ENCODE measurements around the gene MSRB3. TPM values are rescaled to one million over a fixed set of nuclear protein-coding genes. Genes with fewer than 3 reads are reported as not detected.
A peak's percentile ranks its signal among the peaks of the same experiment; 100 is the strongest.

MSRB3 gene
- total RNA-seq, 1 donor: 72.4 TPM

DNA sequence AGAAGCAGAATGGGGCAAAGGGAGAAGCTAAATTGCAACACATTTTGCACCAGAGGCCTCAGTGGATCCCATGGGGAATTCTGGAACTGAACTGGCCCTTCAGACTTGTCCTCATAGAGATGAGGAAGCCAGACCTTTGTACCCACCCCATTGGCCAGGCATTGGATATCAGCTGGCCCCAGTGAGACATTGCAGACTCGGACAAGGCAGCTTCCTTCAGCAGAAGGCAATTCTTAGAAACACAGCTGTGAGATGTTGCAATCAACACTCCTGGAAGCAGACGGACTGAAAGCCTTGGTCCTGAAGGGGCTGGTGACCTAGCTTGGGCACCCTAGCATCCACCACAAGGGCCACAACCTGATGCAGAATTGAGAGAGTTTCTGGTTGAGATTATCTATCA lies 218.1 kb downstream of the MSRB3 start:
- Histone ChIP-seq H3K27ac (ENCODE audit: low read depth, low read length) (no peak overlapping the region), H3K36me3 (ENCODE audit: insufficient read depth, low read length) (no peaks in the 10 kb centered on the region), H2AFZ (ENCODE audit: low read length) (no peak overlapping the region), H3K4me2 (ENCODE audit: insufficient read depth, low read length) (no peak overlapping the region), H3K4me1 (ENCODE audit: insufficient read depth, low read length) (peaks cover 62% of the 10 kb centered on the region), H3K27me3 (ENCODE audit: insufficient read depth, low read length) (no peaks in the 10 kb centered on the region), H3K79me2 (ENCODE audit: insufficient read depth, low read length) (no peaks in the 10 kb centered on the region), H3K4me3 (ENCODE audit: insufficient read depth, low read length) (no peak overlapping the region), H3K9me3 (ENCODE audit: low read depth, low read length) (no peaks in the 10 kb centered on the region), H4K20me1 (ENCODE audit: insufficient read depth, low read length) (no peaks in the 10 kb centered on the region)
- DNase-seq (ENCODE audit: insufficient read length, low spot score, missing footprints): no peak
- TF ChIP-seq, protein P1, sequence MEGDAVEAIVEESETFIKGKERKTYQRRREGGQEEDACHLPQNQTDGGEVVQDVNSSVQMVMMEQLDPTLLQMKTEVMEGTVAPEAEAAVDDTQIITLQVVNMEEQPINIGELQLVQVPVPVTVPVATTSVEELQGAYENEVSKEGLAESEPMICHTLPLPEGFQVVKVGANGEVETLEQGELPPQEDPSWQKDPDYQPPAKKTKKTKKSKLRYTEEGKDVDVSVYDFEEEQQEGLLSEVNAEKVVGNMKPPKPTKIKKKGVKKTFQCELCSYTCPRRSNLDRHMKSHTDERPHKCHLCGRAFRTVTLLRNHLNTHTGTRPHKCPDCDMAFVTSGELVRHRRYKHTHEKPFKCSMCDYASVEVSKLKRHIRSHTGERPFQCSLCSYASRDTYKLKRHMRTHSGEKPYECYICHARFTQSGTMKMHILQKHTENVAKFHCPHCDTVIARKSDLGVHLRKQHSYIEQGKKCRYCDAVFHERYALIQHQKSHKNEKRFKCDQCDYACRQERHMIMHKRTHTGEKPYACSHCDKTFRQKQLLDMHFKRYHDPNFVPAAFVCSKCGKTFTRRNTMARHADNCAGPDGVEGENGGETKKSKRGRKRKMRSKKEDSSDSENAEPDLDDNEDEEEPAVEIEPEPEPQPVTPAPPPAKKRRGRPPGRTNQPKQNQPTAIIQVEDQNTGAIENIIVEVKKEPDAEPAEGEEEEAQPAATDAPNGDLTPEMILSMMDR (IDR thresholded peaks at IDR 0.05; ENCODE audit: extremely low read depth, low read depth, low read length): no peak

DNA sequence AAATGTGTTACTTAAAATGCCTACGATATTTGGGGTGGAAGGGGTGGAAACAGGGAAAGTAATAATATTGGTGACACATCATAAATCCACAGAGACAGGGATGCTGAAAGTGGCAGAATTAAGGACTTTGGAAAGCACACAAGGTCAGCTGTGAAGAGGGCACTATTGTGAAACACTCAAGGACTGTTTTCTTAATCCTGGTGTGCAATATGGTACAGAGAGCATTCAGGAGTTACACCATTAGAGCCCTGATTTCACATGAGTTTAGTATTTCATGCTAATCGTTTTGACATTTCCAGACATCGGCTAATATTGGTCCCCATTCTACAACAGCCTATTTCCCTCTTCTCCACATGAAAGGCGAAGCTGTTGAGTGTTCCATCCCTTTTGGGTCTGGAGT lies 219.2 kb downstream of the MSRB3 start:
- no peaks in the 10 kb centered on the region for H3K9me3 ChIP-seq (ENCODE audit: low read depth, low read length)
- no peaks in the 10 kb centered on the region for H3K27me3 ChIP-seq (ENCODE audit: insufficient read depth, low read length)
- H3K4me1 ChIP-seq (ENCODE audit: insufficient read depth, low read length): peaks cover 64% of the 10 kb centered on the region
- no peaks in the 10 kb centered on the region for H3K79me2 ChIP-seq (ENCODE audit: insufficient read depth, low read length)
- no peak overlapping the region for H2AFZ ChIP-seq (ENCODE audit: low read length)
- TF ChIP-seq, protein P1 (IDR thresholded peaks at IDR 0.05; ENCODE audit: extremely low read depth, low read depth, low read length): no peak
- no peaks in the 10 kb centered on the region for H3K36me3 ChIP-seq (ENCODE audit: insufficient read depth, low read length)
- no peak overlapping the region for H3K4me3 ChIP-seq (ENCODE audit: insufficient read depth, low read length)
- DNase-seq (ENCODE audit: insufficient read length, low spot score, missing footprints): no peak
- no peak overlapping the region for H3K4me2 ChIP-seq (ENCODE audit: insufficient read depth, low read length)
- no peaks in the 10 kb centered on the region for H4K20me1 ChIP-seq (ENCODE audit: insufficient read depth, low read length)
- H3K27ac ChIP-seq (ENCODE audit: low read depth, low read length): no peak overlapping the region

DNA sequence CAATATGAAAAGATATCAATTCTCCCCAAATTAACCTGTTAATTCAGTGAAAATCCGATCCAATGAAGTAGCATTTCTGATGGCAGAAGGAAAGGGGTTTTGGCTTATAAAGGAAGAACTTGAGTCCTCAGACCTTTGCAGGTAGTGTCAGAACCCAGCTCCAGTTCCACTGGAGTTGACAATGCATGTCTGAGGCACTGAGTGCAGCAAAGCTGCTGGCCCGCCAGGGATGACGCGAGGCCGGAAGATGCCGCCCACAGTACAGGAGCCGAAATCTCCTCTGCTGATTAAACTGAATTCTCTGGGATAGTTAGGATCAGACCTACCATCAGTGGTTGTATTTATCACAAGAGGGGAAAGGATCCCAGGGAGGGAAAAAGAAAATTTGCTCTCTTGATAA lies 220.7 kb downstream of the MSRB3 start:
- H3K4me1 ChIP-seq (ENCODE audit: insufficient read depth, low read length): peaks cover 53% of the 10 kb centered on the region

DNA sequence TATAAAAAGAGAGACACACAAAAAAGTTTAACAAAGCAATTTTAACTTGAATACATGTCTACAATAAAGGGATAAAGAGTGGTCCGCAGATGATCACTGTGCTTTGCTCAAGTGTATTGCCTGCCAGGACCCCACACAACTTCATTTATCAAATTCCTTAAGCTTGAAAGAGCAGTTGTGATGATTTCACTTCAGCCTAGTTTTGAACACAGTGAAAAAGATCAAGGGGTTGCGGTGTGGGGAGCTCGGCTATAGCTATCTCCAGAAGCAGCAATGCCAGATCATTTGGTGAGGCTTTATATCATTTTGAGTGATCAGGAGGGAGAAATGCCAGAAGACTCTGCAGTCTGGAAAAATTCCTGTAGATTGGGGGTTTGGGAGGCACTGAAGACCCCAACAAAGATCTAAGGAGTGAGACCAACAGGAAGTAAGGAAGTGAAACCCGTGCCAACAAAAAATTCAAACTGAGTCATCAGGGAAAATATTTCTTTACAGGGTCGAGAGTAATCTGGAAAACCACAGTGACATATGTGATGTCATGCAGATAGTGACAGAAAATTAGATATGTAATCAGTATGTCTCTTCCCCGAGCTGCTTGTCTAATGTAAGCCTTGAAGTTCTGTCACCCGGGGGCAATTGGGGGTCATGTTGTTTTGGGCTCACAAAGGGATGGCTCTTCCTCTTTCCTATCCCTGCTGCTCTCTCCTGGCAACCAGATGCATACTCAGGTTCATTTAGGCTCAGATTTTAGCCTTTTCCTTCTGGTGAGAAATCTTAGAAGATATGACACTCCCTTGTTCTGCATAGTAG lies 221.8 kb downstream of the MSRB3 start:
- Histone ChIP-seq H3K4me1 (ENCODE audit: insufficient read depth, low read length) (peaks cover 42% of the 10 kb centered on the region), H3K4me3 (ENCODE audit: insufficient read depth, low read length) (no peak overlapping the region), H3K79me2 (ENCODE audit: insufficient read depth, low read length) (no peaks in the 10 kb centered on the region), H2AFZ (ENCODE audit: low read length) (no peak overlapping the region), H3K4me2 (ENCODE audit: insufficient read depth, low read length) (peak overlapping the region; percentile 44), H3K36me3 (ENCODE audit: insufficient read depth, low read length) (no peaks in the 10 kb centered on the region), H3K27me3 (ENCODE audit: insufficient read depth, low read length) (no peaks in the 10 kb centered on the region), H4K20me1 (ENCODE audit: insufficient read depth, low read length) (no peaks in the 10 kb centered on the region), H3K9me3 (ENCODE audit: low read depth, low read length) (no peaks in the 10 kb centered on the region), H3K27ac (ENCODE audit: low read depth, low read length) (peak overlapping the region; percentile 49)
- DNase-seq (ENCODE audit: insufficient read length, low spot score, missing footprints): no peak
- TF ChIP-seq, protein P1 (IDR thresholded peaks at IDR 0.05; ENCODE audit: extremely low read depth, low read depth, low read length): no peak

More for the DNA sequence above, 220.7 kb downstream of the MSRB3 start:
- Histone ChIP-seq H3K27me3 (ENCODE audit: insufficient read depth, low read length) (no peaks in the 10 kb centered on the region), H4K20me1 (ENCODE audit: insufficient read depth, low read length) (no peaks in the 10 kb centered on the region), H3K36me3 (ENCODE audit: insufficient read depth, low read length) (no peaks in the 10 kb centered on the region), H3K79me2 (ENCODE audit: insufficient read depth, low read length) (no peaks in the 10 kb centered on the region), H3K27ac (ENCODE audit: low read depth, low read length) (no peak overlapping the region), H3K4me3 (ENCODE audit: insufficient read depth, low read length) (no peak overlapping the region), H2AFZ (ENCODE audit: low read length) (no peak overlapping the region), H3K4me2 (ENCODE audit: insufficient read depth, low read length) (no peak overlapping the region), H3K9me3 (ENCODE audit: low read depth, low read length) (no peaks in the 10 kb centered on the region)
- TF ChIP-seq, protein P1 (IDR thresholded peaks at IDR 0.05; ENCODE audit: extremely low read depth, low read depth, low read length): no peak
- no peak for DNase-seq (ENCODE audit: insufficient read length, low spot score, missing footprints)
